MM.1S (cell line): ENCODE results near the gene OXER1.
A peak's percentile ranks its signal among the peaks of the same experiment; 100 is the strongest.

Source experiments
- DNase-seq: peaks from one replicate; pipeline ENCODE4 v3.0.0-alpha.2; 2015
- H2AFZ ChIP-seq: fragments of 300-600 bp; sonication (generic); 2 replicates; pipeline ENCODE4 v1.6.0; 2016; ENCODE audit warnings: antibody characterized with exemption, low read length
- H3F3A ChIP-seq: fragments of 300-600 bp; sonication (generic); 2 replicates; pipeline ENCODE4 v1.6.1; 2016; ENCODE audit warnings: mild to moderate bottlenecking, antibody characterized with exemption, low read length, moderate library complexity, mixed read lengths; ENCODE audit not compliant: insufficient read depth
- H3K27ac ChIP-seq: fragments of 300-600 bp; sonication (generic); 2 replicates; pipeline ENCODE4 v1.5.1; 2016; ENCODE audit warnings: mild to moderate bottlenecking, low read length
- H3K27me3 ChIP-seq: fragments of 300-600 bp; sonication (generic); replicated peaks from 2 replicates; pipeline ENCODE4 v1.6.0; 2016; ENCODE audit warnings: low read length; ENCODE audit not compliant: insufficient read depth
- H3K36me3 ChIP-seq: fragments of 300-600 bp; sonication (generic); replicated peaks from 2 replicates; pipeline ENCODE4 v1.6.1; 2016; ENCODE audit warnings: mild to moderate bottlenecking, low read length, mixed read lengths; ENCODE audit not compliant: insufficient read depth
- H3K4me1 ChIP-seq: fragments of 300-600 bp; sonication (generic); 2 replicates; pipeline ENCODE4 v1.6.1; 2016; ENCODE audit warnings: low read length, mixed read lengths
- H3K4me2 ChIP-seq: fragments of 300-600 bp; sonication (generic); 2 replicates; pipeline ENCODE4 v1.6.0; 2016; ENCODE audit warnings: low read depth, low read length
- H3K4me3 ChIP-seq: fragments of 300-600 bp; sonication (generic); 2 replicates; pipeline ENCODE4 v1.5.1; 2016; ENCODE audit warnings: low read length, mixed read lengths
- H3K79me2 ChIP-seq: fragments of 300-600 bp; sonication (generic); 2 replicates; pipeline ENCODE4 v1.6.1; 2016; ENCODE audit warnings: mixed run types, low read length, mixed read lengths
- H3K9ac ChIP-seq: fragments of 300-600 bp; sonication (generic); 2 replicates; pipeline ENCODE4 v1.6.1; 2016; ENCODE audit warnings: low read length, mixed read lengths
- H3K9me2 ChIP-seq: fragments of 300-600 bp; sonication (generic); replicated peaks from 2 replicates; pipeline ENCODE4 v1.6.1; 2016; ENCODE audit warnings: mild to moderate bottlenecking, low read length, mixed read lengths; ENCODE audit not compliant: insufficient read depth
- H3K9me3 ChIP-seq: fragments of 300-600 bp; sonication (generic); replicated peaks from 2 replicates; pipeline ENCODE4 v1.6.1; 2016; ENCODE audit warnings: mild to moderate bottlenecking, low read length, mixed read lengths; ENCODE audit not compliant: insufficient read depth
- H4K20me1 ChIP-seq: fragments of 300-600 bp; sonication (generic); 2 replicates; pipeline ENCODE4 v1.6.1; 2016; ENCODE audit warnings: mild to moderate bottlenecking, low read length, moderate library complexity, mixed read lengths; ENCODE audit not compliant: insufficient read depth
- EZH2 ChIP-seq: fragments of 300-600 bp; sonication (generic); optimal IDR thresholded peaks from 2 replicates; pipeline ENCODE3; 2017; ENCODE audit warnings: low read depth, mild to moderate bottlenecking, antibody characterized with exemption, low read length, mixed read lengths
- EZH2phosphoT487 ChIP-seq: fragments of 300-600 bp; sonication (generic); IDR thresholded peaks from 2 replicates; pipeline ENCODE4 v1.6.1; 2018; ENCODE audit warnings: antibody characterized with exemption, low read length
- TF ChIP-seq, protein P1 (sequence below): fragments of 300-600 bp; sonication (generic); IDR thresholded peaks from 2 replicates; pipeline ENCODE4 v1.5.1; 2016; ENCODE audit warnings: antibody characterized with exemption, low read length, mixed read lengths

Gene OXER1

DNA sequence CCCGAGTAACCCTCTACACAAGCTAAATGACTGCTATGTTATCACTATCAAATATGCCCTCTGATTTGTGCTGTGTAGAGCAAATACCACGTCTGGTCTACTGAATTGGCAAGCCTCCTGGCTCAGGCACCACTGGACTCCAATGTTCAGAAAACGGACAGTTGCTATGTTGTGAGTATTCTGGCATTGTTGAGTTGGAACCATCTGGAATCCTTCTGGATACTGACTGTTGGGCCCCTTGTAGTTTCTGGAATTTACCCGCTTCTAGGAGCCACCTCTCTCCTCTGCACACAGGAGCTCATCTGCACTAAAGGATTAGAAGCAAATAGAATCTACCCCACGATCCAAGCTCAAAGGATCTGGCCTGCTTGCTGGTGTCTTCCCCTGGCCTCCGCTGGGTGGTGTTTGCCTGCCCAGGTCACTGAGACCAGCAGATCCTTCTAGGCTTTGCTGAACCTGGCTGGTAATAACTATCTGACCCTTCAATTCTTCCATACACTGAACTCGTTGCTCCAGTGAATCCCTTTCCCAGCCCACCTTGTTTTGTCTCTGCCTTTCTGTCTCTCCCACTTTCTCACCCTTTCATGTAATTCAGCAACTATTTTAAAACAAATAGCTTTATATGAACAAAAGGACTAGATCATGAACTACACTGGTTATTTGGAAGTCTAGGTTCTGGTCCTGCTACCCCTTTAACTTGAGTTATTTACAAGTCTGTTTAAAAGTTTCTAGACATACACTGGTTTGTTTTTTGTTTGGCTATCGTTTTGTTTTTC is 30.5 kb upstream of the OXER1 start:
- H3F3A ChIP-seq, result no peaks in the 10 kb centered on the region
- no peak overlapping the region for H3K4me3 ChIP-seq
- no peaks in the 10 kb centered on the region for H3K79me2 ChIP-seq
- no peak for DNase-seq
- TF ChIP-seq EZH2phosphoT487, result no peak
- TF ChIP-seq, protein P1, sequence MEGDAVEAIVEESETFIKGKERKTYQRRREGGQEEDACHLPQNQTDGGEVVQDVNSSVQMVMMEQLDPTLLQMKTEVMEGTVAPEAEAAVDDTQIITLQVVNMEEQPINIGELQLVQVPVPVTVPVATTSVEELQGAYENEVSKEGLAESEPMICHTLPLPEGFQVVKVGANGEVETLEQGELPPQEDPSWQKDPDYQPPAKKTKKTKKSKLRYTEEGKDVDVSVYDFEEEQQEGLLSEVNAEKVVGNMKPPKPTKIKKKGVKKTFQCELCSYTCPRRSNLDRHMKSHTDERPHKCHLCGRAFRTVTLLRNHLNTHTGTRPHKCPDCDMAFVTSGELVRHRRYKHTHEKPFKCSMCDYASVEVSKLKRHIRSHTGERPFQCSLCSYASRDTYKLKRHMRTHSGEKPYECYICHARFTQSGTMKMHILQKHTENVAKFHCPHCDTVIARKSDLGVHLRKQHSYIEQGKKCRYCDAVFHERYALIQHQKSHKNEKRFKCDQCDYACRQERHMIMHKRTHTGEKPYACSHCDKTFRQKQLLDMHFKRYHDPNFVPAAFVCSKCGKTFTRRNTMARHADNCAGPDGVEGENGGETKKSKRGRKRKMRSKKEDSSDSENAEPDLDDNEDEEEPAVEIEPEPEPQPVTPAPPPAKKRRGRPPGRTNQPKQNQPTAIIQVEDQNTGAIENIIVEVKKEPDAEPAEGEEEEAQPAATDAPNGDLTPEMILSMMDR, result no peak
- TF ChIP-seq EZH2, result no peak
- peaks cover 15% of the 10 kb centered on the region; the same call in 1 of the 2 replicates for H3K27me3 ChIP-seq
- no peaks in the 10 kb centered on the region for H3K9me2 ChIP-seq
- H2AFZ ChIP-seq, result no peak overlapping the region
- no peaks in the 10 kb centered on the region for H3K4me1 ChIP-seq
- H3K4me2 ChIP-seq, result no peak overlapping the region
- H3K9ac ChIP-seq, result no peak overlapping the region
- no peaks in the 10 kb centered on the region for H3K9me3 ChIP-seq
- no peak overlapping the region for H3K27ac ChIP-seq
- no peaks in the 10 kb centered on the region for H3K36me3 ChIP-seq
- no peaks in the 10 kb centered on the region for H4K20me1 ChIP-seq

DNA sequence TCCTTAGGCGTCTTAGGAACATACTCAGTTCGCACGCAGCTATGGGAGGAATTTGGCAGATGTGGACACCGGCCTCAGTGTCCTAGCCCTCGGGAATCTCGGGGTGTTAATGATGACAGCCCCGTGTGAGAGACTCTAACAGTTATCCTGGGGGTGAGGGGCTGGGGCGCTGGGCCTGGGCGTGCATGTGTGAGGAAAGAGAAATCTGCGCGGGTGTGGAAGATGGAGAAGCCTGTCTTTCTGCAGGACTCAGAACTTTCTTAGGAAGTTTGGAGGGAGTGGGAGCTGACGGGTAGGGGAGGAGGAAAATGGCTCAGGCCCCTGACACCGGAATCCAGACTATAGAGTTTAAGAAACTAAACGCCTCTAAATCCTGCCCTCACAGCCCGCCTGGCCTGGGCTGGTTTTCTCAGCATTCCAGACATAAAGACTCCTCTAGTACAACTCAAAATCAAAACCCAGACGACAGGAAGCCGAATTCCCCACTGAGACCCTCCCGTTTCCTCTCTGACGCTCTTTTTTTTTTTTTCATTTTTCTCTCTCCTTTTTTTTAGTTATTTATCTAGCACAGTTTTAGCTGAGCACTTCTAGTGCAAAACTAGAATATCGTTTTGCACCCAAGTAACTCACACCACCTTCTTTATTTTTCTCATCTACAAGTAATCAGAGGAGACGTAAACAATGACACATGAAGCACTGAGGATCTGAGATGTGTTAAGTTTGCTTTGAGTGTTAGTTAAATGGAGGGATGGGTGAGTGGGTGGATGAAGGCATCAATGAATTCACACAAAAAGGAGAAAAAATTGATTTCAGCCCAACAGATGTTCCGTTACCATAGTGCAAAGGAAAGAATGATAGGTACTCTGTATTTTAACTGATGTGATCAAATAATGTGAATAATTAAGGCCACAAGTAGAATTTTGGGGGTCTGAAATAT is 29.7 kb upstream of the OXER1 start:
- no peaks in the 10 kb centered on the region for H4K20me1 ChIP-seq
- no peak overlapping the region for H3K9ac ChIP-seq
- H3K4me2 ChIP-seq, result no peak overlapping the region
- no peak for TF ChIP-seq EZH2phosphoT487
- TF ChIP-seq EZH2, result no peak
- no peaks in the 10 kb centered on the region for H3F3A ChIP-seq
- H3K79me2 ChIP-seq, result no peaks in the 10 kb centered on the region
- H3K27ac ChIP-seq, result no peak overlapping the region
- H2AFZ ChIP-seq, result no peak overlapping the region
- no peak for DNase-seq
- no peaks in the 10 kb centered on the region for H3K9me3 ChIP-seq
- peaks cover 15% of the 10 kb centered on the region; the same call in 1 of the 2 replicates for H3K27me3 ChIP-seq
- no peaks in the 10 kb centered on the region for H3K4me1 ChIP-seq
- no peaks in the 10 kb centered on the region for H3K9me2 ChIP-seq
- no peak overlapping the region for H3K4me3 ChIP-seq
- no peaks in the 10 kb centered on the region for H3K36me3 ChIP-seq

DNA sequence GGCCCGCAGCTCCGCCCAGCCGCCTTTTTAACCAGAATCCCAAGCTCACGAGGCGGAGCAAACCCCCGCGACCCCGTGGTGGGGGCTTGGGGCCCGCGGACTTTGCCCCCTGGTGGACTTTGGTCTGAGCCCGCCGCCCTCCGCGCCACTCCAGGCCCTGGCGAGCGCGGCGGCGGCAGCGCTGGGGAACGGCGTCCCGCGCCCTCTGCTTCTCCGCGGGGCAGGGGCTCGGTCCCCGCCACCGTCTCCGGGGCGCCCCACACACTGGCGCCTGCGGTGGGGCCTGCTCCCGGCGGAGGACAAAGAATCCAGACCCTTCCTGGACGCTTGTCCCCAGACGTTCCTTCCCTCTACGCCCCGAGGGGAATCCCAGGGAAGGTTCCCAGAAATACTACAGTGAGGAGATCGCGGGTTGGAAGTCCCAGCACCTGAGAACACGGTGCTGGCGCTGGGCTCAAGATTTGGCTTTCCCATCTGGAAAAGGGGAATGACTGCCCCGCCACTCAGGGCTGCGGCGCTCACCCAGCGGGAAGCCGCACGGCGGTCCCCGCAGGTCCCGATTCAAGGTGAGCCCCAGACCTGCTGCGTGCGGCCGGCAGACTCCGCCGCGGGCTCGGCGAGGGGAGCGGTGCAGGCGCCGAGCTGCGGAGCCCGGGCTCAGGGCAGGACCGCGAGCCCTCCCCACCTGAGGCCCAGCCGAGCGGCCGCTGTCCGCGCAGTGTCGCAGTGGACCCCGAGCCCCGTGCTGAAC is 28.8 kb upstream of the OXER1 start, which contains the start of gene HAAO:
Gene HAAO (minus strand): TSS at position 1 of the 751 bp plus-strand sequence. CDS start 47 bp downstream, outside the sequence.
- Histone ChIP-seq H2AFZ (no peak within 1 kb of the TSS), H3K9me2 (no peaks in the 10 kb centered on the region), H3K4me2 (peak within 1 kb of the TSS; percentile 45), H3K27me3 (peaks cover 15% of the 10 kb centered on the region; the same call in 1 of the 2 replicates), H4K20me1 (no peaks in the 10 kb centered on the region), H3K4me1 (no peaks in the 10 kb centered on the region), H3K36me3 (no peaks in the 10 kb centered on the region), H3K4me3 (no peak within 1 kb of the TSS; the same call in 1 of the 2 replicates), H3K79me2 (no peaks in the 10 kb centered on the region), H3K27ac (no peak within 1 kb of the TSS), H3F3A (no peaks in the 10 kb centered on the region), H3K9me3 (no peaks in the 10 kb centered on the region), H3K9ac (no peak within 1 kb of the TSS)
- no peak for DNase-seq
- TF ChIP-seq EZH2phosphoT487 (no peak), EZH2 (no peak)
- TF ChIP-seq, protein P1, result no peak
